Epithelial cell of proximal tubule (primary cell): ENCODE measurements around the gene IQSEC1. TPM values are rescaled to one million over a fixed set of nuclear protein-coding genes. Genes with fewer than 3 reads are reported as not detected.

ENCODE experiments used
- DNase-seq: peaks from one replicate; pipeline ENCODE4 v3.0.0-alpha.2; 2011; ENCODE audit warnings: low read depth
- H3K4me3 ChIP-seq: 2 replicates; pipeline ENCODE4 v1.5.1; 2011; ENCODE audit warnings: low read depth, mild to moderate bottlenecking, low read length
- total RNA-seq: library from RNA; depleted of rRNA; stranded (reverse); fragments of >200 nt; gene quantifications from 2 replicates; pipeline ENCODE4 v1.2.3, GENCODE V29; 2015
- TF ChIP-seq, protein P1 (sequence below): conservative IDR thresholded peaks from 2 replicates; pipeline ENCODE4 v1.5.1; 2012; ENCODE audit warnings: low read depth, mild to moderate bottlenecking, low read length

IQSEC1 gene
- total RNA-seq, 1 donor from 2014 or later, result 8.8 TPM

DNA sequence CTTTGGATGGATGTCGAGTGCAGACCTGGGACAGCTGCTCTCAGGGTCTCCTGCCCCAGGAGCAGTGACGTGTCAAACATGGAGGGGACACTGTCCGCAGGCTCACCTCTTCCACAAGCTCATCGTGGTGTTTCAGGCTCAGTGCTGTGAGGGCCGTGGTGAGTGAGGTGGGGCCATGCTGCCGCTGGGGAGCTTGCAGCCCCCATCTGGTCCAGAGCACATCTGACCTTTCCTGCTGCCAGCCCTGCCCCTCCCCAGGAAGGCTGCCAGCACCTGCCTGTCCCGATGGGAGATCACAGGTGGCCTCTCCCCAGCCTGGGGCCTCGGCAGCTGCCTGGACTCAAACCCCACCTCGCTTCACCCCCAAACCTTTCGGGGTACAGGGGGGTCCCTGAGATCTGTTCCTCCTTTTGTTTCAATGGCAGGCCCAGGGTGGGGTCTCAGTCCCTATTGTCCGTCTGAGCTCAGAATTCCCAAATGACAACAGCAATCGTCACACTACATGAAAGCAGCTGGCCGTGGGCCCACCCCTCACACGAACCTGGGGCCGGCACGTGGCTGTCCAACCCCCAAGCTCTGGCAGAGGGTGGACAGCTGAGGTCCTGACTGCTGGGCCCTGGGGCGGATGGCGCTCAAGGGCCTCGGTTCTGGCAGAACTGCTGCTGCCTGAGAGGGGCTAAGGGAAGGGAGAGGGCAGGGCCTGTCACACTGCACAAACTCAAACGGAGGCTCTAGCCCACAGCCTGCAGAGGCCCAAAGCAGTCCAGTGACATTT is 166.9 kb downstream of the IQSEC1 start:
- no peak overlapping the region for H3K4me3 ChIP-seq
- TF ChIP-seq, protein P1, sequence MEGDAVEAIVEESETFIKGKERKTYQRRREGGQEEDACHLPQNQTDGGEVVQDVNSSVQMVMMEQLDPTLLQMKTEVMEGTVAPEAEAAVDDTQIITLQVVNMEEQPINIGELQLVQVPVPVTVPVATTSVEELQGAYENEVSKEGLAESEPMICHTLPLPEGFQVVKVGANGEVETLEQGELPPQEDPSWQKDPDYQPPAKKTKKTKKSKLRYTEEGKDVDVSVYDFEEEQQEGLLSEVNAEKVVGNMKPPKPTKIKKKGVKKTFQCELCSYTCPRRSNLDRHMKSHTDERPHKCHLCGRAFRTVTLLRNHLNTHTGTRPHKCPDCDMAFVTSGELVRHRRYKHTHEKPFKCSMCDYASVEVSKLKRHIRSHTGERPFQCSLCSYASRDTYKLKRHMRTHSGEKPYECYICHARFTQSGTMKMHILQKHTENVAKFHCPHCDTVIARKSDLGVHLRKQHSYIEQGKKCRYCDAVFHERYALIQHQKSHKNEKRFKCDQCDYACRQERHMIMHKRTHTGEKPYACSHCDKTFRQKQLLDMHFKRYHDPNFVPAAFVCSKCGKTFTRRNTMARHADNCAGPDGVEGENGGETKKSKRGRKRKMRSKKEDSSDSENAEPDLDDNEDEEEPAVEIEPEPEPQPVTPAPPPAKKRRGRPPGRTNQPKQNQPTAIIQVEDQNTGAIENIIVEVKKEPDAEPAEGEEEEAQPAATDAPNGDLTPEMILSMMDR, result no peak
- DNase-seq, result no peak

DNA sequence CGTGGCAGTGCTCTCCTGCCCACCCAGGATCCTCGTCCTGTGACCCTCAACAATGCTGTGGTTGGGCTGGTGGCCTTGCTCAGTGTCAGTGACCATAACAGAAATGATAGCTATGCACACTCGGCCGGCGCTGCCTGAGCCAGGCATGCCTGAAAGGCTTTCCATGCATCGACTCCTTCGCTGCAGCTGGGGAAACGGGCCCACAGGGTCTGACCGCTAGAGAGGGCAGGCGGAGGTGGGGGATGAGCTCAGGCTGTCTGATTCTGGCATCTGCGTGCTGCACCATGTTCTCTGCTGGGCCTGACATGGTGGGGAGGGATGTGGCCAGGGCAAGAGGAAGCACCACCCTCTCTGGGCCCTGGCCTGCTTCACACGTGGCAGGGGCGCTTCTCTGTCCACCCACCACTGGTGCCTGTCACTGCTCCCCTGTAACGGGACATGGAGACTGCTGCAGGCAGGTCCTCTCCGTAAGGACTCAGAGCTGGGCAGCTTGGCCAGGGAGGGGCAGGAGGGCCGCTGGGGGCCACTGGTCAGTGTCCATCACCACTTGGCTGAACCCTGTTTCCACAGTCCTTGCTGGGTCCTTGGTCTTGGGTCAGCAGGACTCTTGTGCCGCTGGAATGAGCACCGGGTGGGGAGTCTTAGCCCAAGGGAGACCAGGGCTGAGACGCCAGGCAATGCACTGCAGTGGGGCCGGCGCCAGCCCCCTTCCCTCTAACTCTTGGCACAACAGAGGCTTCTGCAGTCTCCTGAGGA is 167.7 kb downstream of the IQSEC1 start:
- TF ChIP-seq, protein P1, result no peak
- H3K4me3 ChIP-seq, result no peak overlapping the region
- no peak for DNase-seq

DNA sequence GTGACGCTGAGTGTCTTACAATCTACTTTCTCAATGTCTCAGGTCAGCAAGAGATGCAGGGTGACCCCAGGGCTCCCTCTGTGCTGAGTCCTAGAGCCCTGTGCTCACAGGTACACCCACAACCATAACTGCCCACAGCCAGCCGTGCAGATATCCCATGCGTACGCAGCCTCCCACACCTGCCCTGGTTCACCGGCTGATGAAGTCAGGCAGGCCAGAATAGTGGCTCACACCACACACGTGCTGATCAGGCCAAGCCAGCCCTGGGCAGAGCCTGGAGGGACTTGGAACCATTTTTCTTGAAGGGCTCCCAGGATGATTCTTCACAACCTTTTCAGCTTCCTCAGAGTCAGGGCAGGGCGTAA is 168.3 kb downstream of the IQSEC1 start:
- no peak overlapping the region for H3K4me3 ChIP-seq
- TF ChIP-seq, protein P1, result no peak
- DNase-seq, result no peak

DNA sequence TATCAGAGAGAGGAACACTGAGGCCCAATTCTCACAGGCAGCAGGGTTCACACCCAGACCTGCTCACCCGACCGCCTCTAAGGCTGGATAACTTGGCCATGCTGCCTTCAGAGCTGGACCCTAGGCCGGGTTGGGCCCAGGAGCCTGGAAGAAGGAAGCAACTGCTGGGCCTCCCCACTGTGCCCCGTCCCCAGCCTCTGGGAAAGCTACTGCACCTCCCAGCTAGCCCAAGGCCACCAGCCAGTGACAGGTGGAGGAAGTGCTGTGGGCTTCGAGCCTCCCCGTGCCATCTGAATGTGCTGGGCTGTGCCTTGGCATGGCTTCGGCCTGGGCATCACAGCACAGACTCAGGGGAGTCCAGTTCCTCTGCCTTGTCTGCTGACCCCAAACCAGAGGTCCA is 169.3 kb downstream of the IQSEC1 start:
- no peak for DNase-seq
- TF ChIP-seq, protein P1, result no peak
- H3K4me3 ChIP-seq, result no peak overlapping the region

DNA sequence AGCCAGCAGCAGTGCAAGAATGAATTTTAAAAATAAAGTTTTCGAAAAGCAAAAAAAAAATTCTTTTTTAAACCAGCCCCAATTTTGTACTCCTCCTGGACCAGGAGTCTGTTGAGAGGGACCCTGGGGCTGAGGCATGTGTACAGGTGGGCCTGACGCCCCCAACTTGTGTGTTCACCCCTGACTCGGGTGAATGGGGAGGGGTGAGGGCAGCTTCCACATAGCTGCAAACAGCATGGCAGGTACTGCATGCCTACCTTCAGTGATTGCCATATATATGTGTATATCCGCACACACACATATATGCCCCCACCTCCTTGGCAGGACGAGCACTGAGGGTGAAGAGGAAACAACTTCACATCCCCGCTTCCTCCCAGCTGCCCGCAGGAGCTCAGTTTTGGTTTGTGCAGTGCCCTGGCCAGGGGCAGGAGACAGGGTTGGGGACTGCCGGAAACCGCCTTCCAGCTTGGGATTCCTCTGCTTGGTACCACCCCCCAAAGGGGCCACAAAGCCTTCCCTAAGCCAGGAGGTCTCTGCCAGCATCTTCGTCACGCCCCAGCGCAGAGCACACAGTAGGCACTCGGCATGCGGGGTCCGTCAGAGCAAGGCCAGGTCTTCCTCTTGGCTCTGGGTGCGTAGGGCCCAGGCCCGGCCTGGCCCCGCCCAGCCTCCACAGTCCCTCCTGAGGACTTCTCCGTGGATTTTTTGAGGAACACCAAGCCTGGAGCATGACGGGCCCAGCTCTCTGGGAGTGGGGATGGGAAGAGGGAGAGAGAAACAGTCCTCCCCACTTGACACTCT is 170.0 kb downstream of the IQSEC1 start:
- TF ChIP-seq, protein P1, result no peak
- no peak for DNase-seq
- H3K4me3 ChIP-seq, result no peak overlapping the region

DNA sequence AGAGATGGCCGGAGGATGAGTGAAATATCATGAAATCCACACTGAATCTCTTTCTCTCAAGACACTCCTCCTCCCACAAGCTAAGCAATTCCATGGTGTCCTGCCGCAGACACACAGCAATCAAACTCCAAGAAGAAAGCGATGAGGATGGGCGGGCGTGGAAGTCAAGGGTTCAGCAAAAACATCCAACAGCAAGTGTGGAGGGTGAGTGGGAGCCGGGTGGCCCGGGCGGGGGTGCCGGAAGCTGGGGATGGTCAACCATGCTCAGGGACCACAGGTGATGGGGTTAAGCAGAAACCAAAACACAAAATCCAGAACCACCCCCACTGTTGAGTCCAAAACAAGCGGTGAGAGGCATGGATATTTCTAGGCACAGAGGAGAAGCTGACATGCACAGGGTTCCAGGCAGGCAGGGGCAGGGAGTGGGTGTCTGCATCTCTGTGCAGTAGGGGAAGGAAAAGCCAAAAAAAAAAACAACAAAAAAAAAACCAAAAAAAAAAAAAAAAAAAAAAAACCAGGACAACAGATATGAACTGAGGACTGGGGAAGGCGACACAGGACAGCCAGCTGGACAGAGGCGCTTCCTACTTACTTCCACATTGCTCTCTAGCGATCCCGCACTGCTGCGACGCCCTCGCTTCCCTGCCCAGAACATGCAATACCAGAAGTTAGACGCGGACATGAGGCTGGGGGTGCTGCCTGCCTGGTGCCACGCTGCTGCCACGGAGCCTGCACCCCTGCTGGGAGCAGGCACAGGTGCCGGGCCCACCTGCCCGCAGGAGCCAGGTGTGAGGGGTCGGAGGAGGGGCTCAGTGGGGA is 170.8 kb downstream of the IQSEC1 start:
- TF ChIP-seq, protein P1, result no peak
- DNase-seq, result no peak
- no peak overlapping the region for H3K4me3 ChIP-seq
